Measurements from ENCODE around the gene GBX2. TPM values are rescaled to one million over a fixed set of nuclear protein-coding genes. Genes with fewer than 3 reads are reported as not detected.

GBX2 gene
- total RNA-seq, 1 experiment from 2014 or later, result 0.31 TPM

DNA sequence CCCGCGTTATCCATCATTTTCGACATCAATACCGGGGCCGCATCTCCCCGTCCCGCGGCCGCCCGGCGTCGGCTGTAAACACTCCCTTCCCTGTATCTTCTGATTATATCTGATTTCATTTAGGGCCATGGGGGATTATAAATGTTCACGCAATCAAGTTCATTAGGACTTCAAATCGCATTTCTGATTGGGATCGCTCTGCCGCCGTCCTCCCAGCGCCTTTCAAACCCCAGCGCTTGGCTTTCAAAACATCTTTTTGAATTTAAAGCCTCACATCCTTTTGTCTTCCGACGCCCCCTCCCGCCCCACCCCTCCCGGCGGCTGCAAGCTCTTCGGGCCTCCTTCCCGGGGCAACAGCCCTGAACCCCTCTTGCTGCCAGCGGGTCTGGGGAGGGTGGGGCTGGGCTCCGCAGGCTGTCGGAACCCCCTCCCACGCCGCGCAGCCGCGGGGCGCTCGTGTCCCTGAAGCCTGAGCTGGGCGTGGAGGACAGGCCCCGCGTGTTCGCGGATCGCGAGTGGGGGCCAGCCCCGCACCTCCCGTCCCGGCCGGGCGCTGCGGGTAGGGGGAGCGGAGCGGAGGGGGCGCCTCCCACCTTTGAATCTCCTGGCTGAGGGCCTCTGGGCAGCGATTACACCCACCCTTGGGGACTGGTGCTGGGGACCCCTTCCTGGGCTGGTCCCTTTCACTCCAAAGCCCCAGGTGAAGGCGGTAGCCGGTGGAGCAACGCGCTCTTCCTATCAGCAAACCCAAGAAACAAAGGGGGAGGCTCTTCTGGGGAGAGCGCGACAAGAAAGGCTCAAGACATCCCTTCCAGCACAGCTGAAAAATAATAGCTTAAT is 11.3 kb upstream of the GBX2 start:
- TF ChIP-seq, protein P1, sequence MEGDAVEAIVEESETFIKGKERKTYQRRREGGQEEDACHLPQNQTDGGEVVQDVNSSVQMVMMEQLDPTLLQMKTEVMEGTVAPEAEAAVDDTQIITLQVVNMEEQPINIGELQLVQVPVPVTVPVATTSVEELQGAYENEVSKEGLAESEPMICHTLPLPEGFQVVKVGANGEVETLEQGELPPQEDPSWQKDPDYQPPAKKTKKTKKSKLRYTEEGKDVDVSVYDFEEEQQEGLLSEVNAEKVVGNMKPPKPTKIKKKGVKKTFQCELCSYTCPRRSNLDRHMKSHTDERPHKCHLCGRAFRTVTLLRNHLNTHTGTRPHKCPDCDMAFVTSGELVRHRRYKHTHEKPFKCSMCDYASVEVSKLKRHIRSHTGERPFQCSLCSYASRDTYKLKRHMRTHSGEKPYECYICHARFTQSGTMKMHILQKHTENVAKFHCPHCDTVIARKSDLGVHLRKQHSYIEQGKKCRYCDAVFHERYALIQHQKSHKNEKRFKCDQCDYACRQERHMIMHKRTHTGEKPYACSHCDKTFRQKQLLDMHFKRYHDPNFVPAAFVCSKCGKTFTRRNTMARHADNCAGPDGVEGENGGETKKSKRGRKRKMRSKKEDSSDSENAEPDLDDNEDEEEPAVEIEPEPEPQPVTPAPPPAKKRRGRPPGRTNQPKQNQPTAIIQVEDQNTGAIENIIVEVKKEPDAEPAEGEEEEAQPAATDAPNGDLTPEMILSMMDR (conservative IDR thresholded peaks at IDR 0.05), result no peak
- Histone ChIP-seq H4K20me1 (ENCODE audit: control insufficient read depth, insufficient read depth, insufficient read length) (no peaks in the 10 kb centered on the region), H3K23me2 (ENCODE audit: insufficient read length, low read depth, low read length, poor library complexity, severe bottlenecking) (peaks cover 12% of the 10 kb centered on the region), H3K27me3 (ENCODE audit: insufficient read depth, low read length) (peaks cover 16% of the 10 kb centered on the region; the same call in 1 of the 2 replicates), H3K9ac (ENCODE audit: extremely low read depth, insufficient read length, low read length) (no peak overlapping the region), H3K27ac (ENCODE audit: insufficient read length, low read depth, low read length) (no peak overlapping the region), H2BK120ac (ENCODE audit: low read depth, low read length, poor library complexity, severe bottlenecking) (no peak overlapping the region), H2BK15ac (ENCODE audit: low read depth, low read length) (no peak overlapping the region), H3K79me1 (ENCODE audit: insufficient read depth, low read depth, low read length, poor library complexity, severe bottlenecking) (no peaks in the 10 kb centered on the region), H4K91ac (ENCODE audit: insufficient read length, low read depth, low read length) (no peak overlapping the region), H4K8ac (replicated peaks; ENCODE audit: insufficient read length, low read depth, low read length) (no peak overlapping the region), H3K4ac (ENCODE audit: low read depth, low read length) (no peak overlapping the region), H3K56ac (ENCODE audit: insufficient read length, low read depth, low read length) (no peak overlapping the region), H3K14ac (ENCODE audit: insufficient read depth, low read length) (no peak overlapping the region), H3T11ph (ENCODE audit: low read length) (no peak overlapping the region), H4K5ac (ENCODE audit: insufficient read length, low read depth, low read length) (no peak overlapping the region), H2AFZ (ENCODE audit: low read length) (no peak overlapping the region), H3K79me2 (ENCODE audit: insufficient read depth, low read length) (no peaks in the 10 kb centered on the region), H3K23ac (ENCODE audit: insufficient read length, low read depth, low read length) (no peak overlapping the region), H2AK5ac (ENCODE audit: insufficient read length, low read length) (no peak overlapping the region), H3K18ac (ENCODE audit: insufficient read length, low read depth, low read length) (no peak overlapping the region), H2BK12ac (ENCODE audit: insufficient read length, low read depth, low read length) (no peak overlapping the region), H2BK5ac (ENCODE audit: insufficient read length, low read length) (no peak overlapping the region), H2BK20ac (ENCODE audit: low read depth, low read length, poor library complexity, severe bottlenecking) (no peak overlapping the region), H3K9me3 (ENCODE audit: control insufficient read depth, low read depth, low read length) (no peaks in the 10 kb centered on the region), H3K4me2 (ENCODE audit: insufficient read depth, insufficient read length, low read length) (peak overlapping the region; percentile 69), H3K4me1 (ENCODE audit: insufficient read depth, low read length) (peaks cover 8% of the 10 kb centered on the region; the same call in 1 of the 2 replicates)
- WGBS (ENCODE audit: extremely low coverage, insufficient read length, low lambda C conversion rate), result no CpG with 5 or more reads among the region's 59 CpGs
- Mint-ChIP-seq H3K27ac (no peak overlapping the region; a peak in 1 of 7 replicates), H3K4me1 (peaks cover 19 to 34% of the 10 kb centered on the region in 2 experiments), H3K27me3 (ENCODE audit: low read depth) (peaks cover 90% of the 10 kb centered on the region), H3K9me3 (peaks cover 6 to 13% of the 10 kb centered on the region in 2 experiments; a peak in 4 of 5 replicates), H3K4me3 (peak overlapping the region; percentile 61 to 75), H3K36me3 (ENCODE audit: insufficient read depth in 1 of 3, low read depth in 3 of 3) (no peaks in the 10 kb centered on the region)
- DNase-seq, result peak; percentile 57
